ENCODE data around the gene MROH9. TPM values are rescaled to one million over a fixed set of nuclear protein-coding genes. Genes with fewer than 3 reads are reported as not detected.

MROH9 gene
- polyA plus RNA-seq, 1 donor (not counting 4 experiments of a cell fraction or from before 2014, with no cell fraction given), result 0.04 TPM

GRCh38 chr1:171112119-171112518 lies 176.8 kb downstream of the MROH9 start:
- Histone ChIP-seq H3K36me3 (ENCODE audit: control insufficient read depth in 2 of 2, extremely low read depth in 1 of 2, insufficient read depth in 2 of 2, low read length in 2 of 2) (no peaks in the 10 kb centered on the region), H2AFZ (ENCODE audit: control insufficient read depth, low read length) (no peak overlapping the region), H3K27ac (ENCODE audit: control insufficient read depth, insufficient read depth, low read length) (no peak overlapping the region), H3K4me3 (ENCODE audit: control insufficient read depth in 2 of 3, extremely low read depth in 1 of 3, insufficient read depth in 2 of 3, low read depth in 1 of 3, low read length in 3 of 3) (no peak overlapping the region), H4K20me1 (ENCODE audit: control insufficient read depth, extremely low read depth, insufficient read depth, low read length) (no peaks in the 10 kb centered on the region), H3K4me1 (ENCODE audit: control insufficient read depth, extremely low read depth, insufficient read depth, low read length) (no peaks in the 10 kb centered on the region), H3K9me3 (ENCODE audit: control insufficient read depth, low read depth, low read length) (no peaks in the 10 kb centered on the region), H3K79me2 (ENCODE audit: control insufficient read depth, insufficient read depth, low read length) (no peaks in the 10 kb centered on the region), H3K9ac (ENCODE audit: control insufficient read depth, extremely low read depth, insufficient read depth, low read length) (no peak overlapping the region), H3K27me3 (ENCODE audit: control insufficient read depth, extremely low read depth, insufficient read depth, low read length) (peaks cover 3% of the 10 kb centered on the region), H3K4me2 (ENCODE audit: control insufficient read depth, extremely low read depth, insufficient read depth, low read depth, low read length) (no peak overlapping the region), H3K9me1 (ENCODE audit: control insufficient read depth, extremely low read depth, insufficient read depth, low read length) (no peaks in the 10 kb centered on the region)
- no peak for DNase-seq (ENCODE audit: low read depth, low spot score)
- TF ChIP-seq EZH2 (IDR thresholded peaks at IDR 0.05; ENCODE audit: low read length) (no peak), CTCF (optimal IDR thresholded peaks at IDR 0.05 in 1 of 3, IDR thresholded peaks at IDR 0.05 in 1 of 3, conservative IDR thresholded peaks at IDR 0.05 in 1 of 3; ENCODE audit: extremely low read depth in 1 of 3, insufficient read depth in 2 of 3, low read length in 3 of 3) (no peak)
- FAIRE-seq, result no peak
- dilution Hi-C loops (cut with MboI; ENCODE audit: extremely low pct_ligation_motif_present, low sequenced_read_pairs), result no loop called here

- dilution Hi-C loops (cut with MboI; ENCODE audit: extremely low pct_ligation_motif_present, low sequenced_read_pairs), result no loop called here
- H3K36me3 ChIP-seq (ENCODE audit: control insufficient read depth in 2 of 2, extremely low read depth in 1 of 2, insufficient read depth in 2 of 2, low read length in 2 of 2), result no peaks in the 10 kb centered on the region
- H3K9ac ChIP-seq (ENCODE audit: control insufficient read depth, extremely low read depth, insufficient read depth, low read length), result no peak overlapping the region
- no peaks in the 10 kb centered on the region for H3K79me2 ChIP-seq (ENCODE audit: control insufficient read depth, insufficient read depth, low read length)
- no peak overlapping the region for H3K4me3 ChIP-seq (ENCODE audit: control insufficient read depth in 2 of 3, extremely low read depth in 1 of 3, insufficient read depth in 2 of 3, low read depth in 1 of 3, low read length in 3 of 3)
- TF ChIP-seq CTCF (optimal IDR thresholded peaks at IDR 0.05 in 1 of 3, IDR thresholded peaks at IDR 0.05 in 1 of 3, conservative IDR thresholded peaks at IDR 0.05 in 1 of 3; ENCODE audit: extremely low read depth in 1 of 3, insufficient read depth in 2 of 3, low read length in 3 of 3), result no peak
- TF ChIP-seq EZH2 (IDR thresholded peaks at IDR 0.05; ENCODE audit: low read length), result no peak
- H3K9me1 ChIP-seq (ENCODE audit: control insufficient read depth, extremely low read depth, insufficient read depth, low read length), result no peaks in the 10 kb centered on the region
- H3K9me3 ChIP-seq (ENCODE audit: control insufficient read depth, low read depth, low read length), result no peaks in the 10 kb centered on the region
- H3K4me1 ChIP-seq (ENCODE audit: control insufficient read depth, extremely low read depth, insufficient read depth, low read length), result no peaks in the 10 kb centered on the region
- peaks cover 3% of the 10 kb centered on the region for H3K27me3 ChIP-seq (ENCODE audit: control insufficient read depth, extremely low read depth, insufficient read depth, low read length)
- no peak overlapping the region for H3K27ac ChIP-seq (ENCODE audit: control insufficient read depth, insufficient read depth, low read length)
- no peak for FAIRE-seq
- no peaks in the 10 kb centered on the region for H4K20me1 ChIP-seq (ENCODE audit: control insufficient read depth, extremely low read depth, insufficient read depth, low read length)
- no peak overlapping the region for H2AFZ ChIP-seq (ENCODE audit: control insufficient read depth, low read length)
- no peak overlapping the region for H3K4me2 ChIP-seq (ENCODE audit: control insufficient read depth, extremely low read depth, insufficient read depth, low read depth, low read length)
- no peak for DNase-seq (ENCODE audit: low read depth, low spot score)
Measured at GRCh38 chr1:171113382-171113781, 178.0 kb downstream of the MROH9 start.

Small RNA genes within 50 kb of the gene (small RNA-seq; reads per million reads assigned to genes)
- 0 reads per million in 3 experiments for gene MIR1295A (ENCODE audit: insufficient read length in 3 of 3, low read depth in 3 of 3, low replicate concordance in 1 of 3)

Other genes starting within 250 kb of the MROH9 start
- not detected in 3 replicates for gene FMO3, start 155.4 kb downstream of the MROH9 start, polyA plus RNA-seq
- gene FMO2, start 249.8 kb downstream of the MROH9 start, polyA plus RNA-seq, result 0.05 TPM in 2 of 3 replicates, not detected in the other